GM12878 (cell line): ENCODE data around the gene MYCBP2. TPM values are rescaled to one million over a fixed set of nuclear protein-coding genes. Genes with fewer than 3 reads are reported as not detected.

ENCODE experiments used
- ATAC-seq: fragments of 200-7000 bp; cut with Tn5 transposase; 3 replicates; pipeline ENCODE4 v1.9.1; 2020; ENCODE audit warnings: mild to moderate bottlenecking, moderate library complexity
- BruUV-seq: library from RNA; stranded (reverse); fragments of 400-500 nt; replicated peaks from 2 replicates; lab custom pipeline; 2021; lab: Mats Ljungman, UMichigan
- CTCF ChIA-PET: fragments of 300-600 bp; sonication (Branson Sonifier 250); formaldehyde crosslinking; extraction: SDS; loops from one replicate; lab custom pipeline; 2021; ENCODE audit warnings: inconsistent platforms; lab: Yijun Ruan, JAX
- POLR2A ChIA-PET: fragments of 350-600 bp; formaldehyde crosslinking; extraction: SDS; loops from one replicate; lab custom pipeline; 2021; ENCODE audit warnings: inconsistent platforms; lab: Charles Lee
- RAD21 ChIA-PET: fragments of 300-600 bp; sonication (Branson Sonifier 250); formaldehyde crosslinking; loops from one replicate; lab custom pipeline; 2023; ENCODE audit warnings: antibody characterized with exemption; ENCODE audit not compliant: unreplicated experiment; lab: Charles Lee
- SMC1A ChIA-PET: fragments of 300-600 bp; sonication (Branson Sonifier 250); formaldehyde crosslinking; loops from one replicate; lab custom pipeline; 2023; ENCODE audit not compliant: unreplicated experiment, uncharacterized antibody; lab: Charles Lee
- DNase-seq: peaks from one replicate; pipeline ENCODE4 v3.0.0-alpha.2; 2011; ENCODE audit warnings: low read depth, low spot score
- FAIRE-seq: peaks from 3 replicates; lab custom pipeline; 2011; peaks lifted over from hg19 to GRCh38; lab: Jason Lieb, UNC
- H2AFZ ChIP-seq: 2 replicates; pipeline ENCODE4 v1.6.0; 2011; ENCODE audit warnings: low read depth, low read length, control low read depth; ENCODE audit not compliant: control insufficient read depth
- H3K27ac ChIP-seq: 2 replicates; pipeline ENCODE4 v1.5.1; 2011; ENCODE audit warnings: control low read depth; ENCODE audit not compliant: control insufficient read depth, insufficient read depth
- H3K27me3 ChIP-seq, 2 experiments: replicated peaks in 1 of 2; 2 replicates each; pipeline versions ENCODE4 v1.6.0 to v1.6.1; 2011; ENCODE audit warnings: low read length in 1 of 2; ENCODE audit not compliant: control insufficient read depth in 2 of 2, insufficient read depth in 2 of 2
- H3K36me3 ChIP-seq, 2 experiments: 2 replicates each; pipeline ENCODE4 v1.5.1; 2011; ENCODE audit warnings: low read length in 1 of 2; ENCODE audit not compliant: control insufficient read depth in 2 of 2, insufficient read depth in 2 of 2
- H3K4me1 ChIP-seq: 2 replicates; pipeline ENCODE4 v1.6.1; 2011; ENCODE audit warnings: mild to moderate bottlenecking, low read length, moderate library complexity, mixed read lengths; ENCODE audit not compliant: control insufficient read depth, insufficient read depth
- H3K4me2 ChIP-seq: 2 replicates; pipeline ENCODE4 v1.6.0; 2011; ENCODE audit warnings: control low read depth; ENCODE audit not compliant: control insufficient read depth, insufficient read depth
- H3K4me3 ChIP-seq: fragments of 200-600 bp; sonication (generic); 2 replicates; pipeline ENCODE4 v1.5.1; 2016
- H3K79me2 ChIP-seq: 2 replicates; pipeline ENCODE4 v1.6.0; 2011; ENCODE audit warnings: low read length; ENCODE audit not compliant: control insufficient read depth, insufficient read depth
- H3K9ac ChIP-seq: 2 replicates; pipeline ENCODE4 v1.8.0; 2011; ENCODE audit warnings: low read length, control low read depth, mixed read lengths; ENCODE audit not compliant: control insufficient read depth, insufficient read depth
- H3K9me3 ChIP-seq: replicated peaks from 3 replicates; pipeline ENCODE4 v1.5.1; 2011; ENCODE audit warnings: mild to moderate bottlenecking, low read length; ENCODE audit not compliant: control insufficient read depth, insufficient read depth
- H4K20me1 ChIP-seq: 2 replicates; pipeline ENCODE4 v1.6.0; 2011; ENCODE audit not compliant: control insufficient read depth, insufficient read depth
- CHD1 ChIP-seq: IDR thresholded peaks from 2 replicates; pipeline ENCODE4 v1.6.1; 2012; ENCODE audit warnings: low read depth, low read length, improper control_type of control experiment
- EGR1 ChIP-seq, 2 experiments: IDR thresholded peaks; 1 replicate in 1 of 2; 2 replicates in 1 of 2; pipeline ENCODE4 v1.6.1; 2011 to 2012; ENCODE audit warnings: low read depth in 2 of 2, low read length in 2 of 2, borderline replicate concordance in 1 of 2, mild to moderate bottlenecking in 1 of 2, moderate library complexity in 1 of 2
- FOXK2 ChIP-seq: fragments of 450-650 bp; IDR thresholded peaks from 2 replicates; pipeline ENCODE4 v1.6.1; 2017; ENCODE audit warnings: mild to moderate bottlenecking, moderate library complexity
- GABPA ChIP-seq: IDR thresholded peaks from 2 replicates; pipeline ENCODE4 v1.6.1; 2014; ENCODE audit warnings: antibody characterized with exemption, low read depth, mild to moderate bottlenecking, inconsistent platforms
- HDAC2 ChIP-seq: fragments of 200-600 bp; sonication (generic); IDR thresholded peaks from 2 replicates; pipeline ENCODE4 v1.6.1; 2017
- IRF4 ChIP-seq: IDR thresholded peaks from 2 replicates; pipeline ENCODE4 v1.6.1; 2011; ENCODE audit warnings: low read depth, low read length
- LARP7 ChIP-seq: fragments of 450-650 bp; IDR thresholded peaks from 2 replicates; pipeline ENCODE4 v1.6.1; 2017; ENCODE audit warnings: mild to moderate bottlenecking
- NFXL1 ChIP-seq: fragments of 450-650 bp; IDR thresholded peaks from 2 replicates; pipeline ENCODE4 v1.6.1; 2017; ENCODE audit warnings: antibody characterized with exemption, mild to moderate bottlenecking, borderline replicate concordance
- PAX8 ChIP-seq: fragments of 450-650 bp; IDR thresholded peaks from 2 replicates; pipeline ENCODE4 v1.6.1; 2017; ENCODE audit warnings: mild to moderate bottlenecking, moderate library complexity
- PML ChIP-seq: IDR thresholded peaks from 2 replicates; pipeline ENCODE4 v1.6.1; 2012; ENCODE audit warnings: low read length, inconsistent platforms
- POLR2A ChIP-seq: IDR thresholded peaks from 2 replicates; pipeline ENCODE4 v1.6.1; 2011; ENCODE audit warnings: low read depth, mild to moderate bottlenecking, low read length
- SMARCA5 ChIP-seq: fragments of 450-650 bp; IDR thresholded peaks from 2 replicates; pipeline ENCODE4 v1.6.1; 2017; ENCODE audit warnings: mild to moderate bottlenecking
- SUPT20H ChIP-seq: IDR thresholded peaks from 2 replicates; pipeline ENCODE4 v1.6.1; 2011; ENCODE audit warnings: low read depth, mild to moderate bottlenecking, low read length, moderate library complexity, borderline replicate concordance; ENCODE audit not compliant: control insufficient read depth
- WGBS: methylation state at CpG from one replicate; pipeline ENCODE4 v1.1.6; 2016; ENCODE audit warnings: low lambda C conversion rate; ENCODE audit not compliant: insufficient replicate concordance, insufficient coverage; ENCODE audit errors: missing lambda C conversion rate; 5-methylcytosine and 5-hydroxymethylcytosine counted together
- in situ Hi-C: fragments of 300-500 bp; cut with MboI; formaldehyde crosslinking; loops from 9 replicates; pipeline ENCODE4 v1.14.3; 2018; ENCODE audit warnings: mixed read lengths
- intact Hi-C: fragments of 100-400 bp; cut with micrococcal nuclease; formaldehyde crosslinking; loops from one replicate; pipeline ENCODE4 v1.14.2; 2022; ENCODE audit not compliant: unreplicated experiment
- polyA plus RNA-seq, 11 experiments: library from polyadenylated mRNA; depleted of rRNA in 4 of 11; unstranded in 6 of 11; stranded (reverse) in 5 of 11; fragments of >200 nt; fragmentation: Nextera tagmentation in 4 of 11; fragmentation: Illumina TruSeq in 1 of 11; extraction: Ambion mirVana in 4 of 11; extraction: Trizol in 1 of 11; gene quantifications; 1 replicate in 1 of 11; 2 replicates in 10 of 11; pipeline versions ENCODE4 v1.2.1 to v1.2.3, GENCODE V29; 2011 to 2016; ENCODE audit warnings: inconsistent platforms in 2 of 11, missing spikeins in 2 of 11, low read depth in 1 of 11
- total RNA-seq, 4 experiments: library from RNA; depleted of rRNA in 3 of 4; stranded (reverse); fragments of >200 nt in 3 of 4; fragmentation: Illumina TruSeq in 1 of 4; extraction: Trizol in 1 of 4; gene quantifications; 2 replicates each; pipeline versions ENCODE4 v1.2.1 to v1.2.3, GENCODE V29; 2013 to 2021
- TF ChIP-seq, protein P1 (sequence below), 3 experiments: IDR thresholded peaks in 2 of 3; conservative IDR thresholded peaks in 1 of 3; 2 replicates each; pipeline ENCODE4 v1.5.1; 2011; ENCODE audit warnings: low read depth in 3 of 3, low read length in 3 of 3, mild to moderate bottlenecking in 3 of 3, control low read depth in 2 of 3, moderate library complexity in 2 of 3, inconsistent platforms in 1 of 3, mixed read lengths in 1 of 3; ENCODE audit not compliant: control insufficient read depth in 2 of 3, insufficient read depth in 1 of 3; ENCODE audit errors: extremely low read depth in 1 of 3

The MYCBP2 gene
- total and polyA plus RNA-seq, 10 of the 15 experiments (the other 5 are each of a cell fraction or from before 2014, with no cell fraction given) = 51.9 to 152 (median 98.2) TPM

DNA sequence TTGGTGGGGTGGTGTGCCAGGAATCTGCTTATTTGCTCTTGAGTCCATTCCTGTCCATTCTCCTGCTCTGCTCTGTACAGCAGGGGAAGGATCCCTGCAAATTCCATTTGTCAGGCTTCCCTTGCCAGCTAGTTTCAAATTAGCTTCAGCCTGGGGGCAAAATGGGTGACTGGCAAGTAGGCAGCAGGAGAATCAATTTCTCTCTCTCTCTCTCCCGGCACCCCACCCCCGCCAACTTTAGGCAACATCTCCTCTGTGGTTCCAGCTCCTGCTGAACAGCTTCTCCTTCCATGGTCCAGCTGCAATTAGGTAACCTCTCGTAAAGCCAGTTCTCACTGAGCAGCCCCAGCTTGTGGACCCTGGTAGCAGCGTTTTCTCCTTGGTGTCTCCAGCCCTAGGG is 6.7 kb upstream of the MYCBP2 start:
- CTCF ChIA-PET = interaction anchor here (0.6 to 2.3 kb wide), 2 partner anchors 12 to 145 kb away, joined by 3 to 12 read pairs; no protein-coding TSS in a partner anchor
- in situ Hi-C loops = no loop called here
- TF ChIP-seq PAX8 (no peak), CHD1 (no peak), SUPT20H (no peak), PML (no peak), SMARCA5 (no peak), FOXK2 (no peak), HDAC2 (no peak), POLR2A (no peak), NFXL1 (no peak), IRF4 (no peak), GABPA (no peak), LARP7 (no peak), EGR1 (IDR thresholded peaks at IDR 0.05; ENCODE audit: borderline replicate concordance in 1 of 2, low read depth in 2 of 2, low read length in 2 of 2) (no peak)
- TF ChIP-seq, protein P1, sequence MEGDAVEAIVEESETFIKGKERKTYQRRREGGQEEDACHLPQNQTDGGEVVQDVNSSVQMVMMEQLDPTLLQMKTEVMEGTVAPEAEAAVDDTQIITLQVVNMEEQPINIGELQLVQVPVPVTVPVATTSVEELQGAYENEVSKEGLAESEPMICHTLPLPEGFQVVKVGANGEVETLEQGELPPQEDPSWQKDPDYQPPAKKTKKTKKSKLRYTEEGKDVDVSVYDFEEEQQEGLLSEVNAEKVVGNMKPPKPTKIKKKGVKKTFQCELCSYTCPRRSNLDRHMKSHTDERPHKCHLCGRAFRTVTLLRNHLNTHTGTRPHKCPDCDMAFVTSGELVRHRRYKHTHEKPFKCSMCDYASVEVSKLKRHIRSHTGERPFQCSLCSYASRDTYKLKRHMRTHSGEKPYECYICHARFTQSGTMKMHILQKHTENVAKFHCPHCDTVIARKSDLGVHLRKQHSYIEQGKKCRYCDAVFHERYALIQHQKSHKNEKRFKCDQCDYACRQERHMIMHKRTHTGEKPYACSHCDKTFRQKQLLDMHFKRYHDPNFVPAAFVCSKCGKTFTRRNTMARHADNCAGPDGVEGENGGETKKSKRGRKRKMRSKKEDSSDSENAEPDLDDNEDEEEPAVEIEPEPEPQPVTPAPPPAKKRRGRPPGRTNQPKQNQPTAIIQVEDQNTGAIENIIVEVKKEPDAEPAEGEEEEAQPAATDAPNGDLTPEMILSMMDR (IDR thresholded peaks at IDR 0.05 in 2 of 3, conservative IDR thresholded peaks at IDR 0.05 in 1 of 3; ENCODE audit: control insufficient read depth in 2 of 3, extremely low read depth in 1 of 3, insufficient read depth in 1 of 3, low read depth in 3 of 3, low read length in 3 of 3) = no peak
- TF ChIP-seq, all 136 proteins: peak for 0

More for the DNA sequence above, 6.7 kb upstream of the MYCBP2 start:
- intact Hi-C loops = no loop called here
- FAIRE-seq (no peak), ATAC-seq (no peak), DNase-seq (no peak)
- 73% methylated on average over 4 of the region's 4 CpGs for WGBS
- H3K9ac ChIP-seq = no peak overlapping the region
- H3K27me3 ChIP-seq = no peaks in the 10 kb centered on the region
- H3K27ac ChIP-seq = no peak overlapping the region
- no peaks in the 10 kb centered on the region for H4K20me1 ChIP-seq
- H3K9me3 ChIP-seq = no peaks in the 10 kb centered on the region
- ChIA-PET RAD21 (interaction anchor here (1.0 to 1.7 kb wide), 3 partner anchors 16 to 144 kb away, joined by 3 to 9 read pairs (median 3); no protein-coding TSS in a partner anchor), POLR2A (interaction anchor here (0.6 to 1.2 kb wide), 4 partner anchors 9 to 17 kb away, joined by 3 to 5 read pairs (median 4); no protein-coding TSS in a partner anchor), SMC1A (interaction anchor here (0.7 to 3.1 kb wide), 9 partner anchors 8 to 147 kb away, joined by 3 to 11 read pairs (median 4); no protein-coding TSS in a partner anchor)
- no TSS peak for BruUV-seq
- H3K79me2 ChIP-seq = peaks cover 5% of the 10 kb centered on the region
- no peak overlapping the region for H2AFZ ChIP-seq
- H3K4me2 ChIP-seq = no peak overlapping the region
- H3K4me1 ChIP-seq = peaks cover 17% of the 10 kb centered on the region
- no peaks in the 10 kb centered on the region for H3K36me3 ChIP-seq
- no peak overlapping the region for H3K4me3 ChIP-seq
